Measurements from ENCODE around the gene PELI2. TPM values are rescaled to one million over a fixed set of nuclear protein-coding genes. Genes with fewer than 3 reads are reported as not detected.

The PELI2 gene
- total RNA-seq, 1 experiment from 2014 or later, result 19.5 TPM

DNA sequence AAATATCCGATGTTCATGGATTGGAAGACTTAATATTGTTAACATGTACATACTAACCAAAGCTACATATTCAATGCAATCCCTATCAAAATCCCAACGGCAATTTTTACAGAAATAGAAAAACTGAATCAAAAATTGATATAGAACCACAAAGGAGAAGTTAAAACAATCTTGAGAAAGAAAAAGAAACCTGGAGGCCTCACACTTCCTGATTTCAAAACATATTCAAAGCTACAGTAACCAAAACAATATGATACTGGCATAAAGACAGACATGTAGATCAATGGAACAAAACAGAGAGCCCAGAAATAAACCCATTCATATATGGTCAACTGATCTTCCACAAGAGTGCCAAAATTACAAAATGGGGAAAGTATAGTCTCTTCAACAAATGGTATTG is 5.4 kb upstream of the PELI2 start:
- no TSS peak for BruUV-seq (replicated peaks)
- peaks cover 4% of the 10 kb centered on the region for H3K36me3 Mint-ChIP-seq (ENCODE audit: insufficient read depth, unreplicated experiment)
- TF ChIP-seq, protein P1, sequence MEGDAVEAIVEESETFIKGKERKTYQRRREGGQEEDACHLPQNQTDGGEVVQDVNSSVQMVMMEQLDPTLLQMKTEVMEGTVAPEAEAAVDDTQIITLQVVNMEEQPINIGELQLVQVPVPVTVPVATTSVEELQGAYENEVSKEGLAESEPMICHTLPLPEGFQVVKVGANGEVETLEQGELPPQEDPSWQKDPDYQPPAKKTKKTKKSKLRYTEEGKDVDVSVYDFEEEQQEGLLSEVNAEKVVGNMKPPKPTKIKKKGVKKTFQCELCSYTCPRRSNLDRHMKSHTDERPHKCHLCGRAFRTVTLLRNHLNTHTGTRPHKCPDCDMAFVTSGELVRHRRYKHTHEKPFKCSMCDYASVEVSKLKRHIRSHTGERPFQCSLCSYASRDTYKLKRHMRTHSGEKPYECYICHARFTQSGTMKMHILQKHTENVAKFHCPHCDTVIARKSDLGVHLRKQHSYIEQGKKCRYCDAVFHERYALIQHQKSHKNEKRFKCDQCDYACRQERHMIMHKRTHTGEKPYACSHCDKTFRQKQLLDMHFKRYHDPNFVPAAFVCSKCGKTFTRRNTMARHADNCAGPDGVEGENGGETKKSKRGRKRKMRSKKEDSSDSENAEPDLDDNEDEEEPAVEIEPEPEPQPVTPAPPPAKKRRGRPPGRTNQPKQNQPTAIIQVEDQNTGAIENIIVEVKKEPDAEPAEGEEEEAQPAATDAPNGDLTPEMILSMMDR (IDR thresholded peaks at IDR 0.05; ENCODE audit: unreplicated experiment), result no peak
- no peaks in the 10 kb centered on the region for H3K9me3 Mint-ChIP-seq (ENCODE audit: low read depth, unreplicated experiment)
- H3K27ac Mint-ChIP-seq (ENCODE audit: unreplicated experiment), result no peak overlapping the region
- H3K4me1 Mint-ChIP-seq (ENCODE audit: low read depth, unreplicated experiment), result peaks cover 11% of the 10 kb centered on the region
- CTCF ChIA-PET, result no interaction called here
- H3K4me3 Mint-ChIP-seq (ENCODE audit: low read depth, unreplicated experiment), result no peak overlapping the region
- intact Hi-C loops (cut with micrococcal nuclease; ENCODE audit: unreplicated experiment), result loop anchor here (10.0 kb wide), 1 partner anchor 258 kb away; no protein-coding TSS in a partner anchor
- DNase-seq, result no peak
- no peaks in the 10 kb centered on the region for H3K27me3 Mint-ChIP-seq (ENCODE audit: unreplicated experiment)

DNA sequence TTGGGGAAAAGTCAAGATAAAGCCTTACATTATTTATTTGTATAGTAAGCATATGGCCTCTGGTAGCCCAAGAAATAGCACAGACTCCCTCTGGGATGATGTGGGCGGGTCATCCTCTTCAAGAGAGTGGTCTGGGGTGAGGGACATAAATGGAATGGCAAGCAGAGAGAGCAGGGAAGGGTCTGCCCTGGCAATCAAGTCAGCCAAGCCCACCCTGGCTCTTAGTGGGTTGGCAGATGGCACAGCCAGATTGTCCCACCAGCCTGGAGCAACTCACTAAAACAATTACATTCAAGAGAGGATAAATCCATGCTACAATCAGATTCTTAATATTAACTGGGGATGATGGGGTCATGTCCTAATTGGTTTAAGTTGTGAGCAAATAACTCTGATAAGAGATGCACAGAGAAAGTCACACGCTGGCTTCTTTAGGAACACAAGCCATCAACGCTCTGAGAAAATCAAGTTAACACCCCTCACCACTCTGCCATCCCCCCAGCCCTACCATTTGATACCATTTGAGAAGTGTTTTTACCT is 2.8 kb upstream of the PELI2 start:
- no TSS peak for BruUV-seq (replicated peaks)
- H3K9me3 Mint-ChIP-seq (ENCODE audit: low read depth, unreplicated experiment), result no peaks in the 10 kb centered on the region
- no peak overlapping the region for H3K27ac Mint-ChIP-seq (ENCODE audit: unreplicated experiment)
- peaks cover 26% of the 10 kb centered on the region for H3K36me3 Mint-ChIP-seq (ENCODE audit: insufficient read depth, unreplicated experiment)
- TF ChIP-seq, protein P1 (IDR thresholded peaks at IDR 0.05; ENCODE audit: unreplicated experiment), result no peak
- intact Hi-C loops (cut with micrococcal nuclease; ENCODE audit: unreplicated experiment), result loop anchor here (5.0 to 10.0 kb wide), 2 partner anchors 261 to 408 kb away; no protein-coding TSS in a partner anchor
- peaks cover 20% of the 10 kb centered on the region for H3K4me1 Mint-ChIP-seq (ENCODE audit: low read depth, unreplicated experiment)
- CTCF ChIA-PET, result no interaction called here
- DNase-seq, result no peak
- no peaks in the 10 kb centered on the region for H3K27me3 Mint-ChIP-seq (ENCODE audit: unreplicated experiment)
- H3K4me3 Mint-ChIP-seq (ENCODE audit: low read depth, unreplicated experiment), result no peak overlapping the region

DNA sequence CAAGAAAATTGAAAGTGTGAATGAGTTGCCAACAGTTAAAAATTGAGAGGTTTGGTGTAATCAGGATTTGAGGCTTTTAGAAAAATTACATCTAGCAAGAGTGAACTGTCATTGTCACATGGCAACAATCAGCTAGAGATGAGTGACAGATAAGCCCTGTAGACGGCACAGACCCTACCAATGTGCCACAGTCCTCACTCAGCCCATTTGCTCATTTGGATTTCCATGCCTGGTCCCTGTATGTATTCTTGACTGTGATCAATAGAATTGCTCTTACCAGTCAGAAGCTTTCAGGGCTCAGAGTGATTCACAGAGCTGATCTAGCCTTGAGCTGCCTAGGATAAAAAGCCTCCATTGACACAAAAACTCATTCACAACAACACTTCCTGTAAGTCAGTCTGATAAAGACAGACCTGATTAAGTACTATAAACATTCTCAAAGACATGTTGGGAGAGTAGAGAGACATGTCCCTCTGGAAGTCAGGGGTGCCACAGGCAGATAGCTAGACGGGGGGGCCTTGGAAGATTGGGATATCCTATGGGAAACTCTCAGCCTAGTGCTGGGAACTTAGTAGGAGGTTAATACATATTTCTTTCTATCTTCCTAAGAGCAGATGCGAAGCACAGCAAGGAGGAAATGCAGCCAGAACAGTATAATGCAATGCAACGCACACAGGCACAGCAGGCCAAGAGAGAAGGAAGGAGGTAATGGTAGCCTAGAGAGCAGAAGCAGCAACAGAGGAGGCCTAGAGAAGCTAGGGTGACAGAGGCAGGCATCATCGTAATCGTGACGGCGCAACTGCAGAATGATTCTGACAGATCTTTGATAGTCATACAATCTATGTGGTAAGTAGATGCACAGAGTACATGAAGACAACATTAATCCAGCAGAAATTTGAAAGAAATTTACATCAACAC is 2.0 kb upstream of the PELI2 start:
- Mint-ChIP-seq H3K4me1 (ENCODE audit: low read depth, unreplicated experiment) (peaks cover 28% of the 10 kb centered on the region), H3K9me3 (ENCODE audit: low read depth, unreplicated experiment) (no peaks in the 10 kb centered on the region), H3K36me3 (ENCODE audit: insufficient read depth, unreplicated experiment) (peaks cover 26% of the 10 kb centered on the region), H3K27me3 (ENCODE audit: unreplicated experiment) (no peaks in the 10 kb centered on the region), H3K4me3 (ENCODE audit: low read depth, unreplicated experiment) (no peak overlapping the region), H3K27ac (ENCODE audit: unreplicated experiment) (peak overlapping the region; percentile 57)
- DNase-seq, result no peak
- no TSS peak for BruUV-seq (replicated peaks)
- CTCF ChIA-PET, result no interaction called here
- TF ChIP-seq, protein P1 (IDR thresholded peaks at IDR 0.05; ENCODE audit: unreplicated experiment), result no peak
- intact Hi-C loops (cut with micrococcal nuclease; ENCODE audit: unreplicated experiment), result loop anchor here (5.0 to 10.0 kb wide), 2 partner anchors 261 to 409 kb away; no protein-coding TSS in a partner anchor

DNA sequence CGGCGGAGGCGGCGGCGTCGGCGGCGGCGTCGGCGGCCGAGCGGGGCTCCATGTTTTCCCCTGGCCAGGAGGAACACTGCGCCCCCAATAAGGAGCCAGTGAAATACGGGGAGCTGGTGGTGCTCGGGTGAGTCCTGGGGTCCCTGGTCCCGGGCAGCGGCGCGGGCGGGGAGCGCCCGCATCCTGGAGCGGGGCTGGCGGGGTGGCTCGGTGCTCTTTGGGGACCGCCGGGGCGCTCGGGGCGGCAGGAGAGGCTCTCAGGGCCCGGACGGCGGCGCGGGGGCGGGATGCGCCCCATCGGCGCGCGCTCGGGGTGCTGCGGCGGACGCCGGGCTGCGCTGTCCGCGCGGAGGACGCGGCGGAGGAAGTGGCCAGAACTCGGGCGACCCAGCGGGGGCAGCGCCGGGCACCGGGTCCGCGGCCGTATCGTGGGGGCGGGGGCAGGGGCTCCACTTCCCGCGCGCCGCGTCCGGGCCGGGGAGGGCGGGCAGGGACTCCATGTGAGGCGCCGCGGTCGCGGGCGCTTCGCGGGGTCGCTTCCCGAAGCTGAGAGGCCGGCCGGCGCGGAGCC is 485 bp downstream of the PELI2 start:
- H3K27ac Mint-ChIP-seq (ENCODE audit: unreplicated experiment), result no peak overlapping the region
- TF ChIP-seq, protein P1 (IDR thresholded peaks at IDR 0.05; ENCODE audit: unreplicated experiment), result no peak
- peak; percentile 15 for DNase-seq
- intact Hi-C loops (cut with micrococcal nuclease; ENCODE audit: unreplicated experiment), result loop anchor here (2.0 to 10.0 kb wide), 3 partner anchors 142 to 411 kb away; no protein-coding TSS in a partner anchor
- CTCF ChIA-PET, result no interaction called here
- no peaks in the 10 kb centered on the region for H3K27me3 Mint-ChIP-seq (ENCODE audit: unreplicated experiment)
- peaks cover 42% of the 10 kb centered on the region for H3K4me1 Mint-ChIP-seq (ENCODE audit: low read depth, unreplicated experiment)
- no TSS peak for BruUV-seq (replicated peaks)
- no peaks in the 10 kb centered on the region for H3K9me3 Mint-ChIP-seq (ENCODE audit: low read depth, unreplicated experiment)
- H3K4me3 Mint-ChIP-seq (ENCODE audit: low read depth, unreplicated experiment), result peak overlapping the region; percentile 96
- H3K36me3 Mint-ChIP-seq (ENCODE audit: insufficient read depth, unreplicated experiment), result peaks cover 26% of the 10 kb centered on the region
